Smooth muscle cell (in vitro differentiated cells): ENCODE measurements around the gene HPX. TPM values are rescaled to one million over a fixed set of nuclear protein-coding genes. Genes with fewer than 3 reads are reported as not detected.

Source experiments
- DNase-seq: peaks from one replicate; lab custom pipeline; 2025; ENCODE audit not compliant: unreplicated experiment; lab: John Stamatoyannopoulos, UW
- H2AFZ ChIP-seq: fragments of 200-600 bp; sonication (generic); 2 replicates; pipeline ENCODE4 v1.6.0; 2016; ENCODE audit warnings: antibody characterized with exemption, low read depth, mild to moderate bottlenecking
- H3F3A ChIP-seq: fragments of 200-600 bp; sonication (generic); 2 replicates; pipeline ENCODE4 v1.6.0; 2017; ENCODE audit warnings: antibody characterized with exemption, low read depth
- H3K27ac ChIP-seq: fragments of 200-600 bp; sonication (generic); 2 replicates; pipeline ENCODE4 v1.5.1; 2016; ENCODE audit warnings: low read depth, mild to moderate bottlenecking
- H3K27me3 ChIP-seq: fragments of 200-600 bp; sonication (generic); 2 replicates; pipeline ENCODE4 v1.6.1; 2016; ENCODE audit warnings: low read depth, mild to moderate bottlenecking
- H3K36me3 ChIP-seq: fragments of 200-600 bp; sonication (generic); 2 replicates; pipeline ENCODE4 v1.5.1; 2016; ENCODE audit warnings: low read depth
- H3K4me1 ChIP-seq: fragments of 200-600 bp; sonication (generic); 2 replicates; pipeline ENCODE4 v1.5.1; 2016; ENCODE audit warnings: low read depth
- H3K4me2 ChIP-seq: fragments of 200-600 bp; sonication (generic); 2 replicates; pipeline ENCODE4 v1.6.0; 2016; ENCODE audit warnings: mild to moderate bottlenecking
- H3K4me3 ChIP-seq: fragments of 200-600 bp; sonication (generic); 2 replicates; pipeline ENCODE4 v1.5.1; 2016; ENCODE audit warnings: mild to moderate bottlenecking
- H3K79me2 ChIP-seq: fragments of 200-600 bp; sonication (generic); 2 replicates; pipeline ENCODE4 v1.6.0; 2016; ENCODE audit warnings: low read depth, mild to moderate bottlenecking
- H3K9ac ChIP-seq: fragments of 200-600 bp; sonication (generic); 2 replicates; pipeline ENCODE4 v1.6.0; 2016; ENCODE audit warnings: low read depth
- H3K9me3 ChIP-seq: fragments of 200-600 bp; sonication (generic); replicated peaks from 2 replicates; pipeline ENCODE4 v1.5.1; 2016; ENCODE audit warnings: low read depth
- H4K20me1 ChIP-seq: fragments of 200-600 bp; sonication (generic); 2 replicates; pipeline ENCODE4 v1.6.0; 2016; ENCODE audit warnings: low read depth
- CTCF ChIP-seq: fragments of 200-600 bp; sonication (generic); IDR thresholded peaks from 2 replicates; pipeline ENCODE4 v1.5.1; 2017; ENCODE audit warnings: borderline replicate concordance, mild to moderate bottlenecking, antibody characterized with exemption; ENCODE audit not compliant: insufficient read depth, poor library complexity, severe bottlenecking
- whole genome bisulfite sequencing: methylation state at CpG from one replicate; pipeline ENCODE4 v1.1.7; 2016; ENCODE audit warnings: low lambda C conversion rate; 5-methylcytosine and 5-hydroxymethylcytosine counted together
- polyA plus RNA-seq: library from polyadenylated mRNA; unstranded; fragments of >200 nt; fragmentation: Nextera tagmentation; extraction: Ambion mirVana; gene quantifications from 2 replicates; pipeline ENCODE4 v1.2.1, GENCODE V29; 2016
- total RNA-seq: library from RNA; depleted of rRNA; stranded (reverse); fragments of >200 nt; gene quantifications from 2 replicates; pipeline ENCODE4 v1.2.3, GENCODE V29; 2014

HPX gene
- total and polyA plus RNA-seq, 2 experiments from 2014 or later = 1.1 to 3.5 TPM

- Histone ChIP-seq H3K79me2 (no peaks in the 10 kb centered on the region), H3K27ac (no peak overlapping the region), H3K4me3 (no peak overlapping the region), H4K20me1 (peaks cover 47% of the 10 kb centered on the region), H3K4me2 (no peak overlapping the region), H3F3A (no peaks in the 10 kb centered on the region), H3K9ac (no peak overlapping the region), H3K27me3 (no peaks in the 10 kb centered on the region), H3K9me3 (no peaks in the 10 kb centered on the region), H3K36me3 (no peaks in the 10 kb centered on the region), H3K4me1 (peaks cover 11% of the 10 kb centered on the region), H2AFZ (no peak overlapping the region)
- DNase-seq = no peak
- no peak for TF ChIP-seq CTCF
- WGBS = 76% methylated on average over 14 of the region's 16 CpGs
These were observed 36.3 kb downstream of the HPX start for GRCh38 chr11:6404342-6405051.

GRCh38 chr11:6403539-6403938, 37.2 kb downstream of the HPX start:
- Histone ChIP-seq H3K27me3 (no peaks in the 10 kb centered on the region), H3K4me3 (no peak overlapping the region), H3K4me2 (no peak overlapping the region), H3K9me3 (no peaks in the 10 kb centered on the region), H3F3A (no peaks in the 10 kb centered on the region), H3K27ac (no peak overlapping the region), H2AFZ (no peak overlapping the region), H3K36me3 (no peaks in the 10 kb centered on the region), H3K4me1 (peaks cover 11% of the 10 kb centered on the region), H4K20me1 (peaks cover 46% of the 10 kb centered on the region), H3K9ac (no peak overlapping the region), H3K79me2 (no peaks in the 10 kb centered on the region)
- no peak for TF ChIP-seq CTCF
- WGBS = 93% methylated on average over 8 of the region's 8 CpGs
- no peak for DNase-seq

GRCh38 chr11:6402561-6402981, 38.2 kb downstream of the HPX start:
- no peaks in the 10 kb centered on the region for H3K79me2 ChIP-seq

More at GRCh38 chr11:6402561-6402981, 38.2 kb downstream of the HPX start:
- Histone ChIP-seq H3K4me3 (no peak overlapping the region), H4K20me1 (peaks cover 40% of the 10 kb centered on the region), H3K27me3 (no peaks in the 10 kb centered on the region), H3K27ac (no peak overlapping the region), H3K4me1 (peaks cover 11% of the 10 kb centered on the region), H3F3A (no peaks in the 10 kb centered on the region), H3K9me3 (no peaks in the 10 kb centered on the region), H3K9ac (no peak overlapping the region), H3K36me3 (no peaks in the 10 kb centered on the region), H2AFZ (no peak overlapping the region), H3K4me2 (no peak overlapping the region)
- DNase-seq = no peak
- TF ChIP-seq CTCF = no peak
- 93% methylated on average over 7 of the region's 7 CpGs for WGBS
